Omental fat pad (tissue), 4 donors: Measurements from ENCODE around the gene AXIN1. TPM values are rescaled to one million over a fixed set of nuclear protein-coding genes. Genes with fewer than 3 reads are reported as not detected.

ENCODE experiments used
- ATAC-seq: fragments of 150-250 bp; one replicate; pipeline ENCODE4 v1.9.1; 2016; ENCODE audit warnings: mild to moderate bottlenecking, moderate library complexity; ENCODE audit not compliant: low FRiP score
- DNase-seq: peaks from one replicate; pipeline ENCODE4 v3.0.0-alpha.2; 2019; ENCODE audit warnings: low spot score
- CTCF ChIP-seq, 3 donors: fragments of 450-650 bp; IDR thresholded peaks; one replicate each; pipeline ENCODE4 v1.5.1; 2016 to 2017; ENCODE audit warnings: antibody characterized with exemption in 3 of 3, mild to moderate bottlenecking in 3 of 3, moderate library complexity in 2 of 3
- total RNA-seq, 4 donors: library from RNA; depleted of rRNA; stranded (reverse); fragments of >200 nt; gene quantifications; one replicate each; pipeline ENCODE4 v1.1.0, GENCODE V29; 2016

The AXIN1 gene
- total RNA-seq, 4 donors from 2014 or later, result 17.0 to 36.6 (median 20.9) TPM

GRCh38 chr16:255183-255582 lies 97.3 kb downstream of the AXIN1 start:
- ATAC-seq (no peak), DNase-seq (no peak)
- no peak for TF ChIP-seq CTCF (IDR thresholded peaks at IDR 0.05)

GRCh38 chr16:254461-254860 lies 98.1 kb downstream of the AXIN1 start:
- no peak for TF ChIP-seq CTCF (IDR thresholded peaks at IDR 0.05)
- no peak for ATAC-seq
- DNase-seq, result no peak

GRCh38 chr16:253833-254232 lies 98.7 kb downstream of the AXIN1 start:
- no peak for TF ChIP-seq CTCF (IDR thresholded peaks at IDR 0.05)
- no peak for DNase-seq
- ATAC-seq, result no peak

GRCh38 chr16:252366-253337 lies 99.9 kb downstream of the AXIN1 start:
- DNase-seq, result no peak
- ATAC-seq, result no peak
- no peak for TF ChIP-seq CTCF (IDR thresholded peaks at IDR 0.05)

GRCh38 chr16:249431-249830 lies 103.1 kb downstream of the AXIN1 start:
- no peak for TF ChIP-seq CTCF (IDR thresholded peaks at IDR 0.05)
- no peak for DNase-seq
- ATAC-seq, result no peak

GRCh38 chr16:247027-247426 lies 105.5 kb downstream of the AXIN1 start:
- no peak for DNase-seq
- ATAC-seq, result no peak

More at GRCh38 chr16:247027-247426, 105.5 kb downstream of the AXIN1 start:
- no peak for TF ChIP-seq CTCF (IDR thresholded peaks at IDR 0.05)
